Fibroblast of villous mesenchyme (primary cell): ENCODE results near the gene TMEM201. TPM values are rescaled to one million over a fixed set of nuclear protein-coding genes. Genes with fewer than 3 reads are reported as not detected.

Experiments
- DNase-seq: peaks from one replicate; pipeline ENCODE4 v3.0.0-alpha.2; 2010; ENCODE audit warnings: low read depth
- H3K4me3 ChIP-seq: 2 replicates; pipeline ENCODE4 v1.5.1; 2011; ENCODE audit warnings: low read depth, mild to moderate bottlenecking, low read length
- total RNA-seq: library from RNA; depleted of rRNA; stranded (reverse); fragments of >200 nt; gene quantifications from 2 replicates; pipeline ENCODE4 v1.2.3, GENCODE V29; 2012
- TF ChIP-seq, protein P1 (sequence below): IDR thresholded peaks from 2 replicates; pipeline ENCODE4 v1.5.1; 2012; ENCODE audit warnings: low read depth, mild to moderate bottlenecking, low read length; ENCODE audit not compliant: insufficient read depth

Gene TMEM201
- total RNA-seq, 1 donor = 6.9 TPM

DNA sequence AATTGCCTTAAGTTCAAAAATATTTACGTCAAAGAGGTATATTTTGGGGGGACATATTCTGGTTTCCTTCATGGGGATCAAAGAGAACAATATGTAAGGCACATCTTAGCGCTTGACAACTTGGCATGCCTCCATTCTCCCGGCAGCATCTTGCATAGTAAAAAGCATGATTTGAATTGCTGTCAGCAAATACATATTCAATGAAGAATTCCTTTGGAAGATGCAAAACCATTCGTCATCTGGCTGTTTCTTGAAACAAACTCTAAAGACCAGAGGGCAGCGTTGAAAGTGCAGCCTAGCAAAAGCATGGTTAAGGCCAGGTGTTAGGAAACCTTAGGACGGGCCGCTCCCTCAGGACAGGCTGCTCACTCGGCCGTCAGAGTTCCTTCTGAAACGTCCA is 59.5 kb downstream of the TMEM201 start:
- no peak for DNase-seq
- TF ChIP-seq, protein P1, sequence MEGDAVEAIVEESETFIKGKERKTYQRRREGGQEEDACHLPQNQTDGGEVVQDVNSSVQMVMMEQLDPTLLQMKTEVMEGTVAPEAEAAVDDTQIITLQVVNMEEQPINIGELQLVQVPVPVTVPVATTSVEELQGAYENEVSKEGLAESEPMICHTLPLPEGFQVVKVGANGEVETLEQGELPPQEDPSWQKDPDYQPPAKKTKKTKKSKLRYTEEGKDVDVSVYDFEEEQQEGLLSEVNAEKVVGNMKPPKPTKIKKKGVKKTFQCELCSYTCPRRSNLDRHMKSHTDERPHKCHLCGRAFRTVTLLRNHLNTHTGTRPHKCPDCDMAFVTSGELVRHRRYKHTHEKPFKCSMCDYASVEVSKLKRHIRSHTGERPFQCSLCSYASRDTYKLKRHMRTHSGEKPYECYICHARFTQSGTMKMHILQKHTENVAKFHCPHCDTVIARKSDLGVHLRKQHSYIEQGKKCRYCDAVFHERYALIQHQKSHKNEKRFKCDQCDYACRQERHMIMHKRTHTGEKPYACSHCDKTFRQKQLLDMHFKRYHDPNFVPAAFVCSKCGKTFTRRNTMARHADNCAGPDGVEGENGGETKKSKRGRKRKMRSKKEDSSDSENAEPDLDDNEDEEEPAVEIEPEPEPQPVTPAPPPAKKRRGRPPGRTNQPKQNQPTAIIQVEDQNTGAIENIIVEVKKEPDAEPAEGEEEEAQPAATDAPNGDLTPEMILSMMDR = no peak
- H3K4me3 ChIP-seq = no peak overlapping the region

DNA sequence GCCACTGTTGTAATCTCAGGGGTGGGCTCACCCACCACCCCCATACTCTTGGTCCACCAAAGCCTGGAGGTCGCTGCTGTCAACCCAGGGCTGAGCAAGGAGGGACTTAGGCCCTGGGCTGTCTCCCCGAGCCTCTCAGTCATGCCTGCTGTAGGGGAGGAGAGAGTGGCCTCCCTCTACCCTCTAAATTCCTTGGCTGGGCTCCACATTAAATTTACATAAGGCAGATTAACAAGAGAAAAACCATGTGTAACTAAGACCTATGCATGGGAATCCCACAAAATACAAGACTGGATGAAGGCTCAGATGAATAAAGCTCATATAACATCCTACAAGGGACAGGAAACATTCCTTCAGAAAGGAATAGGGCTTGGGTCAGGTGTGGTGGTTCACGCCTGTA is 61.1 kb downstream of the TMEM201 start:
- DNase-seq = no peak
- TF ChIP-seq, protein P1 = no peak
- no peak overlapping the region for H3K4me3 ChIP-seq

DNA sequence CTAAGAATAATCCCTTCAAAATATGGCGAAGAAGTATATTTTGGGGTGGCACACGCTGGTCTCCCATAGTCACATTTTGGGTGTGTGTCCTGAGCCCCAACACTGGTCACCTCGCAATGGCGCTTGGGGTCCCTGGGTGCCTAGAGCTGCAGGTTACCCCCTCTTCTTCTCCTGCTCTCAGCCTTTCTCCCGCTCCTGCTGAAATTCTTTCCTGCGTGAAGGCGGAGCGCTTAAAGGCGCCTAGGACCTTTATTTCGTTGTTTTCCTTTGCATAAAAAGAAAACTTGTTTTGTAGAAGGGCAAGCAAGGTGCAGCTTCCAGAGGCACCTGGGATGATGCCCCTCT is 62.5 kb downstream of the TMEM201 start:
- DNase-seq = no peak
- TF ChIP-seq, protein P1 = no peak
- peak overlapping the region; percentile 45 for H3K4me3 ChIP-seq

- peak within 1 kb of the TSS; percentile 45 for H3K4me3 ChIP-seq
- TF ChIP-seq, protein P1 = no peak
- peak; percentile 34 for DNase-seq
Measured at GRCh38 chr1:9651565-9652378, 63.1 kb downstream of the TMEM201 start, which contains the start of gene PIK3CD. TSS of gene PIK3CD (plus strand) at chr1:9651731. CDS start at chr1:9710456, 58,725 bp downstream.

DNA sequence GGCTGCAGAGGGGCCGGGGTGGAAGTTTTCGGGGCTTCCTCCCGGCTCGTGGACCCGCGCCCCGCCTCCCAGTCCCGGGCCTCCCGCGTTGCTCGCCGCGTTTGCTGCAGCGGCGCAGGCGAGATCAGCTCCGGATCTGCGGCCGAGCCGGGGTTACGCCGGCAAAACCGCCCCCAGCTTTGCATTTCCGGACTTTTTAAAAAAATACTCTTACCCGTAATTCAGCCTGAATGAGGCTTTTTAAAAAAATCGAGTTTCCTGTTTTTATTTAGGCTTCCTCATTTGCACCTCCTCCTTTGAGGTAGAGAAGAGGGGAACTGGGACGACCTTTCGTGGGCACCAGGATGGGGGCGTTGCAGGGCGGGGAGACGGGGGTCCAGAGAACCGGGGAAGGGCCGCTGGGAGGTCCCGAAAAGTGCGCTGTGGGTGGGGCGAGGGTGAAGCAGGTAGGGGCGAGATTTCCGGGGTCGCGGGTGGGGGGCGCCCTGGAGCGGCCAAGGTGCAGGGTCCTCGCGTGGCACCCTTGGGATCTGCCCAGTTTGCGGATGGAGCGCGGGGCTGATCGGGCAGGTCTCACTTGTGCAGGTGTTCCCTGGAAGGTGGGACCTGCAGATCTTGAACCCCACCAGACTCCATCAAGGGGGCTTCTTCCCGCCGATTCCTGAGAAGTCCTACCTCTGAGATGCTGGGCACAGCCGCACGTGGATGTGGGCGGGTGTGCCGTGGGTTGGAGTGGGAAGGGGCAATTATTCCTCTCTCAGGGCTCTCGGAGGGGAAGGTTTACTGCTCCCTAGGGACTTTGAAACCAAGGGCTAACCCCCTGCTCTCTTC is 63.9 kb downstream of the TMEM201 start:
- peak; percentile 10 for DNase-seq
- TF ChIP-seq, protein P1 = no peak
- H3K4me3 ChIP-seq = peak overlapping the region; percentile 45

GRCh38 chr1:9653210-9653490 is 64.4 kb downstream of the TMEM201 start:
- TF ChIP-seq, protein P1 = no peak
- no peak overlapping the region for H3K4me3 ChIP-seq
- DNase-seq = no peak
